T-helper 22 cell (primary cell): Measurements from ENCODE around the gene S100A10.

Source experiments
- DNase-seq: peaks from one replicate; pipeline ENCODE4 v3.0.0-alpha.2; 2020; ENCODE audit warnings: low read depth

S100A10 gene

DNA sequence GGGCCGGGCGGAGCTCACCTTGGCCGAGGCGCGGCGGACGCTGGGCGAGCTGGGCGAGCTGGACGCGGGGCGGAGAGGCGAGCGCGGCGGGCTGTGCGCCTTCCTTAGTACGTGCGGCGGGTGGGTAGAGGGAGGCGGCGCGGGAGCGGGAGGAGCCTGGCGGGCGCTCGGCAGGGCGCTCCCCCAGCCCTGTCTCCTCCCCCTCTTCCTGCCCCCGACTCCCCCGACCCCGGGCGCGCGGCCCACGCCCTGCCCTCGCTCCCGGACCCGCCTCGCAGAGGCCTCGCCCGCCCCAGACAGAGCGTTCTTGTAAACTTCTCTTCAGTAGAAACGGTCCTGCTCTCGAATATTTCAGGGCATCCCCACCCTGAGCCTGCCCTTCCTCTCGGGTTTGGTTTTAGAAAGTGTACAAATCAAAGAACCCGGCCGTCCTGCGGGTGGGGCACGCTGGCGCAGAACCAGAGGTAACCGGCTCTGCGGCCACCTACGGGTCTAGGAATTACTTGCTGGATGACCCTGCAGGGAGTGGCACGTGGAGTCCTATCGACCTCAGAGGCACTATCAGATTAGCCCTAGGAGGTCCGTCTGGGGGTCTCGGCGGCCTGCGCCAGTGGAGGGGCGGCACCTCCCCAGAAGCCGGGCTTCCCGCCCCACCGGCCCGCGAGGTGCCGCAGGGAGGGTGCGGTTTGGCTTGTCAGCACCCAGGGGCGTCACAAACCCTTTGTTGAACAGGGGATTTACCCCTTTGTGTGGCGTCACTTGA is at the start of gene S100A10:
TSS of gene S100A10 (minus strand) at position 126 of the 763 bp plus-strand sequence. CDS start 7,629 bp downstream, outside the sequence.
- peak; percentile 76 for DNase-seq

DNA sequence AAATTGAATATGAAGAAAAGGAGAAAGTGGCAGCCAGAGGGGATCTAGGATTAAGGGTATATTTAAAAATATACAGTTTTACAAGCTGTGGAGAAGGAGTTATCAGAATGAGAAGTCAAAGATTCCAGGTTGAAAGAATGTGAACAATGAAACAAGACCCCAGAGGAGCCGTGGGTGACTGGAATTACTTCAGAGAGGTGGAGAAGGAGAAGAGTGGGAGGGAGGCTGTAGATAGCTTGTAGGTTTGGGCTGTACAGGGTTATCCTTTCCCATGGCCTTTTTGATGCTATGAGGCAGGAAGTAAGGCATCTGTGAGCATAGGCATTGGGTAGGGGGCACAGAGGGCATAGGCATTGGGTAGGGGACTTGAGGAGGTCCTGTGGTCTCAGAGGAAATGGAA is 48.4 kb upstream of the S100A10 start:
- DNase-seq: no peak

GRCh38 chr1:152039886-152040285 is 46.2 kb upstream of the S100A10 start:
- no peak for DNase-seq

- DNase-seq: no peak
These were observed 45.8 kb upstream of the S100A10 start for GRCh38 chr1:152039461-152039860.

DNA sequence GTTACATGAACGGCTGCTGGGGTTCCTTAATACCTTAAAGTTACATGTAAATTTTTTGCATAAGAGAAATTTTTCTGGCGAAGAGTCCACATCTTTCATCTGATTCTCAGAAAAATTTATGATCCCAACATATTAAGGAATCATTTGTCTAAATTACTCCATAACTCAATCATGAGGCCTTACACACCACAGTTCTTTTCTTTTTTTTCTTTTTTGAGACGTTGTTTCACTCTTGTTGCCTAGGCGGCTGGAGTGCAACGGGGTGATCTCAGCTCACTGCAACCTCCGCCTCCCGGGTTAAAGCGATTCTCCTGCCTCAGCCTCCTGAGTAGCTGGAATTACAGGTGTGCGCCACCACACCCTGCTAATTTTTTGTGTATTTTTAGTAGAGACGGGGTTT is 45.2 kb upstream of the S100A10 start:
- DNase-seq: no peak

- DNase-seq: peak; percentile 54
These were observed 42.9 kb upstream of the S100A10 start, which contains the start of gene S100A11 for GRCh38 chr1:152036267-152037216. Gene S100A11, minus strand, starts transcription at chr1:152037004. Its CDS starts 89 bp downstream, at chr1:152036915.

- no peak for DNase-seq
These were observed 42.0 kb upstream of the S100A10 start for GRCh38 chr1:152035539-152036266.

DNA sequence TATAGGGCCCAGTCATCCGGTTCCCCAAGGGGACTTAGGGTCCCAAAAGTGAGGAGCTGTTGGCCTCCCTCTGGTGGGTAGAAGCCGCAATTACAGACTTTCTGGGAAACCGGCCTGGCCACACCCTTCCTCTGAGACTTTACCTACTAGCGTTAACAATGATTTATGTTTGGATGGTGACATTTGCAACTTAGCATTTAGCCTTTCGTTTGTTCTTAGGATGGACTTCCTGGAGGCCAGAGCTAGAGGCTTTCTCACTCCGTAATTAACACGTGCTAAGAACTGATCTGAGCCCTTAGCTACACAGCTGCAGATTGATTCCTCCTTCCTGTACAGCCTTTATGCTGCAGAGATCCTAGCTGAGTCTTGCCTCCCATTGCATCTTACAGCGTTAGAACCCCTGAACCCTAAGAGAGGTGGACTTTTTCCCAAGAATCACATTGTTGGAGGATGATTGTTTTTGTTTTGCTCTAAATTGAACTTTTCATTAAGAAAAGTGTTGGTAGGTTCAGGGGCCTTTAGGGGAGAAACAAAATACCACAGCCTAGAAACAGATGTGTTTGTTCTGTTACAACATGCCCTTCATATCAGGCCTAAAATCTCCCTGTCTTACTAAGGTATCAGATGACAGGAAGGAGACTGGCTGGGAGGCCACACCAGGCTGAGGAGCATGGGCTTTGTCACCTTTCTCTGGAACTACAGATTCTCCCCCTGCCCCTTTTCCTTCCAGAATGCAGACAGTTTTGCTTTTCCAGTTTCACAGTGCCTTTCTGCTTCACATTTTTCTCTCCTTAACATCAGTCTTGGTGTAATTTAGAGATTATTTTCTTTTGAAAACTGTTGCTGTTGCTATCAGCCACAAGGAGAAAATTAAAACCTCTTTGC is 41.2 kb upstream of the S100A10 start:
- DNase-seq: peak; percentile 62

- no peak for DNase-seq
These were observed 40.6 kb upstream of the S100A10 start for GRCh38 chr1:152034324-152034653.

DNA sequence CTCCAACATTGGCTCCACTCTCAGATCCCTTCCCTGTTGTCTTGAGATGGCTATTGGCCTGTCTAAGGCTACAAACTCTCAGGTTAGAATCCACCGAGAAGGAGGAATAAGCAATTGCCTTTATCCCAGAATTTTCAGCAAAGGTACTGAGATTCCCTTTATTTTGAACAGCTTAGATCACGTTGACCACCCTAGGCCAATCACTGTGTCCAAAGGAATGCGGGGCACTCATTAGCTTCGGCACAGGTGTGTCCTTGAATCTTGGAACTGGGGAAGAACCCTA is 36.2 kb upstream of the S100A10 start:
- DNase-seq: no peak

GRCh38 chr1:152029144-152029928 is 35.7 kb upstream of the S100A10 start:
- no peak for DNase-seq

- DNase-seq: no peak
These were observed 33.2 kb upstream of the S100A10 start for GRCh38 chr1:152026895-152027294.

DNA sequence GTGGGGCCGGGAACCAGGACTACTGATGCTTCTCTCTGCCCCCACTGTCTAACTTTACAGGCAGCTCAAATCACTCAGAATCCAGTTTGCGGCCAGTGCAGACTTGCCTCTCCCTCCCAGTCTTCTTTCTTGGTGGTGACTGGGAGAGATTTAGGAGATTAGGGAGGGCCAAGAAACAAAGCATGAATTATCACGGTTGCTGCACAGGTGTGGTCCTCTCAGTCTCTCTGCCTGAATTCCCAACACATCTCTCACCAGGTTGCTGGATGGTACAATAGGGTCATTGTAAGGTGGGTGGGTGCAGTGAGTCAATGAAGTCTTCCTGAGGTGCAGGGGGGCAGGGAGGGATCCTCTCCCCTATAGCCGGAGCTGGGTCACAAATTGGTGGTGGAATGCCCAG is 30.6 kb upstream of the S100A10 start:
- DNase-seq: no peak

DNA sequence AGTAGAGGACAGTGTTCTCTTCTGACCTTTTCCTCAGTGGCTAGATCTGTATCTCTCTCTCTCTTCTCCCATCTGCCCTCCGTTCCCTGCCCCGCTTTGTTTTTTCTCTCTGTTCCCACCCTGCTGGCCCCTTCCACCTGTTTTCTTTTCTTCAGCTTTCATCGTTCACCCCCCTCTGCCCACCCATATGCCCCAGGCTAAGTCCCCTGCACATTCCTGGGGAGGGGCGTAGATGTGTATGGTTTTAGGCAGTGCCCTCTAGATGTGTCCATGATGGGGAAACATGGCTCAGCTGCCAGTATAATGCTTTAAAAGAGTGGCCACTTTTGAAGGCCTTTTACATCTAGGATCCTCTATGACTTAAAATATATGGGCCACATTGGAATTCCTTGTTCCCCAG is 29.6 kb upstream of the S100A10 start:
- DNase-seq: no peak

- no peak for DNase-seq
These were observed 28.8 kb upstream of the S100A10 start for GRCh38 chr1:152022474-152022873.

- no peak for DNase-seq
These were observed 27.9 kb upstream of the S100A10 start for GRCh38 chr1:152021569-152021968.

- no peak for DNase-seq
These were observed 27.2 kb upstream of the S100A10 start for GRCh38 chr1:152020849-152021248.

DNA sequence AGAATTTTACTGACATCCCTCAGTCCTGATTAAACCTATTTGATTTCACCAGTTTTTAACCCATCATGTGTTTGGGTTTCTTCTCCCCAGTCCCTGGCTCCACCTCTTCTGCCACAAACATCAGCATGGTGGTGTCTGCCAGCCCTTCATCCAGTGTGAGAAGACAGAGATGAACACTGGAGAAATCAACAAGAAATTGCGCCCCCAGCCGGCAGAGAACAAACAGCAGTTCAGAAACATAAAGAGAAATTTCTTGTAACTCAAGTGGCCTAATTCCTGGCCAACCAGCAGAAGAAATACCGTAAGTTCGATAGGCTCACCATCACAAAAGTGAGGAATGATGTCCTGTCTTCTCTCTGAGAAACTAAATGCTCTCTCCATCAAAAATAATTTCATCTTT is 24.9 kb upstream of the S100A10 start:
- no peak for DNase-seq

GRCh38 chr1:152015766-152016165 is 22.1 kb upstream of the S100A10 start:
- no peak for DNase-seq

GRCh38 chr1:152014943-152015342 is 21.3 kb upstream of the S100A10 start:
- DNase-seq: no peak
